A673 (cell line): Measurements from ENCODE around the gene NBEA. TPM values are rescaled to one million over a fixed set of nuclear protein-coding genes. Genes with fewer than 3 reads are reported as not detected.

Experiments used
- BruUV-seq: library from RNA; stranded (reverse); fragments of 400-500 nt; replicated peaks from 2 replicates; lab custom pipeline; 2021; lab: Mats Ljungman, UMichigan
- CTCF ChIA-PET: fragments of 300-600 bp; sonication (Branson Sonifier 250); formaldehyde crosslinking; loops from one replicate; lab custom pipeline; 2022; ENCODE audit warnings: antibody characterized with exemption; lab: Charles Lee
- POLR2A ChIA-PET: fragments of 300-600 bp; sonication (Branson Sonifier 250); formaldehyde crosslinking; loops from one replicate; lab custom pipeline; 2022; ENCODE audit warnings: antibody characterized with exemption; ENCODE audit not compliant: low non-redundant PET; lab: Charles Lee
- DNase-seq: peaks from one replicate; pipeline ENCODE4 v3.0.0-alpha.2; 2015; ENCODE audit warnings: low spot score
- H3K27ac ChIP-seq: fragments of 200-600 bp; sonication (generic); 2 replicates; pipeline ENCODE4 v1.5.1; 2016; ENCODE audit warnings: mixed run types, low read depth, mild to moderate bottlenecking, mixed read lengths, antibody characterized with exemption, low read length; ENCODE audit not compliant: poor library complexity, severe bottlenecking
- H3K27me3 ChIP-seq: fragments of 200-600 bp; sonication (generic); replicated peaks from 2 replicates; pipeline ENCODE4 v1.6.1; 2017; ENCODE audit warnings: mixed run types, low read depth, mild to moderate bottlenecking, mixed read lengths, antibody characterized with exemption, low read length; ENCODE audit not compliant: insufficient read depth, poor library complexity
- H3K36me3 ChIP-seq: fragments of 200-600 bp; sonication (generic); 2 replicates; pipeline ENCODE4 v1.6.1; 2016; ENCODE audit warnings: mixed run types, mild to moderate bottlenecking, mixed read lengths, antibody characterized with exemption, low read length; ENCODE audit not compliant: insufficient read depth, poor library complexity, severe bottlenecking
- H3K4me1 ChIP-seq: fragments of 200-600 bp; sonication (generic); 2 replicates; pipeline ENCODE4 v1.6.1; 2017; ENCODE audit warnings: mixed run types, mild to moderate bottlenecking, mixed read lengths, antibody characterized with exemption, low read length; ENCODE audit not compliant: insufficient read depth, poor library complexity, severe bottlenecking
- H3K4me3 ChIP-seq: fragments of 200-600 bp; sonication (generic); 2 replicates; pipeline ENCODE4 v1.5.1; 2016; ENCODE audit warnings: low read depth, mixed run types, mild to moderate bottlenecking, mixed read lengths, low read length; ENCODE audit not compliant: poor library complexity, severe bottlenecking
- H3K9me3 ChIP-seq: fragments of 200-600 bp; sonication (generic); 2 replicates; pipeline ENCODE4 v1.6.1; 2016; ENCODE audit warnings: mixed run types, low read depth, mild to moderate bottlenecking, mixed read lengths, antibody characterized with exemption, low read length; ENCODE audit not compliant: poor library complexity, severe bottlenecking
- EZH2 ChIP-seq: fragments of 200-600 bp; sonication (generic); IDR thresholded peaks from 2 replicates; pipeline ENCODE4 v1.6.1; 2017; ENCODE audit warnings: borderline replicate concordance, low read depth, mild to moderate bottlenecking, mixed read lengths, antibody characterized with exemption, low read length; ENCODE audit not compliant: poor library complexity, severe bottlenecking
- intact Hi-C: fragments of 100-400 bp; cut with micrococcal nuclease; formaldehyde crosslinking; loops from one replicate; pipeline ENCODE4 v1.10.0; 2022; ENCODE audit not compliant: unreplicated experiment
- total RNA-seq: library from RNA; stranded (reverse); gene quantifications from 2 replicates; pipeline ENCODE4 v1.2.3, GENCODE V29; 2021
- TF ChIP-seq, protein P1 (sequence below): fragments of 300-800, 200-600 bp; sonication (generic); conservative IDR thresholded peaks from 2 replicates; pipeline ENCODE4 v1.5.1; 2017; ENCODE audit warnings: low read depth, mild to moderate bottlenecking, antibody characterized with exemption, low read length, moderate library complexity, mixed read lengths

Gene NBEA
- total RNA-seq, 1 experiment from 2014 or later: 4.2 TPM

GRCh38 chr13:35469806-35470525, 527.9 kb downstream of the NBEA start:
- ChIA-PET POLR2A (no interaction called here), CTCF (no interaction called here)
- H3K9me3 ChIP-seq: no peaks in the 10 kb centered on the region
- no peak for TF ChIP-seq EZH2
- TF ChIP-seq, protein P1, sequence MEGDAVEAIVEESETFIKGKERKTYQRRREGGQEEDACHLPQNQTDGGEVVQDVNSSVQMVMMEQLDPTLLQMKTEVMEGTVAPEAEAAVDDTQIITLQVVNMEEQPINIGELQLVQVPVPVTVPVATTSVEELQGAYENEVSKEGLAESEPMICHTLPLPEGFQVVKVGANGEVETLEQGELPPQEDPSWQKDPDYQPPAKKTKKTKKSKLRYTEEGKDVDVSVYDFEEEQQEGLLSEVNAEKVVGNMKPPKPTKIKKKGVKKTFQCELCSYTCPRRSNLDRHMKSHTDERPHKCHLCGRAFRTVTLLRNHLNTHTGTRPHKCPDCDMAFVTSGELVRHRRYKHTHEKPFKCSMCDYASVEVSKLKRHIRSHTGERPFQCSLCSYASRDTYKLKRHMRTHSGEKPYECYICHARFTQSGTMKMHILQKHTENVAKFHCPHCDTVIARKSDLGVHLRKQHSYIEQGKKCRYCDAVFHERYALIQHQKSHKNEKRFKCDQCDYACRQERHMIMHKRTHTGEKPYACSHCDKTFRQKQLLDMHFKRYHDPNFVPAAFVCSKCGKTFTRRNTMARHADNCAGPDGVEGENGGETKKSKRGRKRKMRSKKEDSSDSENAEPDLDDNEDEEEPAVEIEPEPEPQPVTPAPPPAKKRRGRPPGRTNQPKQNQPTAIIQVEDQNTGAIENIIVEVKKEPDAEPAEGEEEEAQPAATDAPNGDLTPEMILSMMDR: no peak
- H3K4me3 ChIP-seq: no peak overlapping the region
- BruUV-seq: no TSS peak
- H3K27ac ChIP-seq: no peak overlapping the region
- intact Hi-C loops: no loop called here
- DNase-seq: no peak
- no peaks in the 10 kb centered on the region for H3K27me3 ChIP-seq
- no peaks in the 10 kb centered on the region for H3K4me1 ChIP-seq
- H3K36me3 ChIP-seq: no peaks in the 10 kb centered on the region

DNA sequence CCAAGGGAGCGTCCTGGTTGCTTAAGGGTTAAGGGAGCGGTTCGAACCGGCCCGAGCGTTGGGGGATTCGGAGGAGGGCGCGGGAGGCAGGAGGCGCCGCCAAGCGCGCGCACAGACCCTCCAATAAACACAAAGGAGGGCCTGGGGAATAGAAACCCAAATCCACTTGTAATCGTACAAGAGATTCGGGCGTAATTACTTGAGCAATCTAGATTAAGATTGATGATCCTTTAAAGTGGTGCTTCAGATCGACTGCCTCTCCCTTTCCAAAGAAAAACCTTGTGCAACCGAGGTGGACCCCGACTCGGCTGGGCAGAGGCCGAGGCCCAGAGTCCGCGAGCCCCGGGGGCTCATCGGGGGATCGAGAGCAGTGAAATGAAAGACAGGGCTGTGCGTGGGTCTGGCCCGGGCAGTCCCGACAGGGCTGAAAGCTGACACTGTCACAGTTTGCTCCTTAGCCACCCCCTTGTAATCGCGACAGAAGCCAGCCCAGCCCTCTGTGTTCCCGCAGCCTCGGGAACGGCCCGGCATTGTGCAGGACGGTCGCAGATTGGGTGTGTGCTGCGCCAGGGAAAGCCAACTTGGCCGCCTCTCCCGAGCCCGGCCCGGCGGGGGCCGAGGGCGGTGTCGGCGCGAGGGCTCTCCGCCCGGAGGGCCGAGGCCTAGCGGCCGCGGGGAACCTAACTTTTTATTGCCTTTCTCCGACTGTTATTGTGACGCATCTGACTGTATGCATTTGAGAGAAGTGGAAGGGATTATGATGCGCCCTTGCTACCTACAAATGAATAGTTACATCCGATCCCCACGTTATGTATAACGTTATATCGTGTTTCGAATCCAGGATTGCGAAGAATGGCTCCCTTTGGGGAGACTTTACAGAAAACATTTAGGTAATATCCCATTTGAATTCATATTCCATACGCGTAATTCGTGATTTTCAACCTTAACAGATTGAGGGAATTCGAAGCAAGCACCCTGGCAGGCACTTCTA, 528.9 kb downstream of the NBEA start:
- intact Hi-C loops: no loop called here
- ChIA-PET CTCF (no interaction called here), POLR2A (no interaction called here)
- no TSS peak for BruUV-seq
- Histone ChIP-seq H3K4me3 (no peak overlapping the region), H3K4me1 (no peaks in the 10 kb centered on the region), H3K27me3 (no peaks in the 10 kb centered on the region), H3K9me3 (no peaks in the 10 kb centered on the region), H3K36me3 (no peaks in the 10 kb centered on the region), H3K27ac (no peak overlapping the region)
- TF ChIP-seq, protein P1: no peak
- no peak for TF ChIP-seq EZH2
- DNase-seq: no peak

DNA sequence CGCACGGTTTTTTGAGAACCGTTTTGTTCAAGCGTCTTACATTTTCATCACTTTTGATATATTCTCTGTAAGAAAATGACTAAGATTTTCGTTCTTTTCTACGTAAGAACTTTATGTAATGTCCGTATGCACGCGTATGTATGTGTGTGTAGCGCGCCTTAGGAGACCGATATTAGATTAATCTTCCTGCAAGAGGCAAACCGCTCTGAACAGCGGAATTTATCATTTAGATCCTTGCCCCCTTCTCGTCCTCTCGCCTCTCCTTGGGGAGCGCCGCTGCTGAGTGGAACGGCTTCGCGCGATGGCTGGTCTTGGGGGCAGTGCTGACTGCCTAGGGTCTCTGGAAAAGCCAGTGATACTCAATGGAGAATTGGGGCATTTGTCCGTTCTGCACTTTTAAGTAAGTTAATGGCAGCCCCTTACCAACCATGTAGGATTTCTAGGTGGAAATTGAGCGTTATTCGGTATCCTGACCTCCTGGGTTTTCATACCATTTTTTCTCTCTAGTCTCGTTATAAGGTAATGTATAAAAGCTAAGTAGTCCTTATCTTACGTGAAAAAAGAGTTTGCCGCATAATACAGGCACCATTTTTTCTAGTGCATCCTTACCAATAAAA, 529.7 kb downstream of the NBEA start:
- Histone ChIP-seq H3K4me3 (no peak overlapping the region), H3K27ac (no peak overlapping the region), H3K36me3 (no peaks in the 10 kb centered on the region), H3K4me1 (no peaks in the 10 kb centered on the region), H3K9me3 (no peaks in the 10 kb centered on the region), H3K27me3 (no peaks in the 10 kb centered on the region)
- no TSS peak for BruUV-seq
- no peak for DNase-seq
- TF ChIP-seq EZH2: no peak
- TF ChIP-seq, protein P1: no peak
- POLR2A ChIA-PET: no interaction called here
- CTCF ChIA-PET: no interaction called here
- intact Hi-C loops: no loop called here
